Activated CD8-positive, alpha-beta T cell treated with anti-CD3 and anti-CD28 coated beads, Interleukin-2, amount 10 ng/mL, durations not matched to agents 7 days and 5 days (primary cell): Measurements from ENCODE around the gene RASGRP2. TPM values are rescaled to one million over a fixed set of nuclear protein-coding genes. Genes with fewer than 3 reads are reported as not detected.
"Not testable (repeated sequence)": the region's sequence is repeated elsewhere in the genome, so short reads cannot be mapped to it uniquely, and the experiment has no call there.

Experiments used
- ATAC-seq: fragments of 150-1000 bp; cut with Tn5 transposase; one replicate; pipeline ENCODE4 v1.10.0; 2021; ENCODE audit warnings: moderate library complexity
- CTCF ChIA-PET: fragments of 350-600 bp; sonication (Branson Sonifier 250); formaldehyde crosslinking; loops from one replicate; lab custom pipeline; 2021; ENCODE audit warnings: antibody characterized with exemption; lab: Charles Lee
- POLR2A ChIA-PET: fragments of 350-600 bp; sonication (Branson Sonifier 250); formaldehyde crosslinking; loops from one replicate; lab custom pipeline; 2021; ENCODE audit warnings: antibody characterized with exemption; lab: Charles Lee
- DNase-seq: peaks from one replicate; pipeline ENCODE4 v3.0.0-alpha.2; 2020
- H3K27ac Mint-ChIP-seq: one replicate; pipeline ENCODE4 v1.8.0; 2021; ENCODE audit warnings: mild to moderate bottlenecking, mixed read lengths
- H3K27me3 Mint-ChIP-seq: one replicate; pipeline ENCODE4 v1.8.0; 2021; ENCODE audit warnings: low read depth, mixed read lengths
- H3K36me3 Mint-ChIP-seq: one replicate; pipeline ENCODE4 v1.8.0; 2021; ENCODE audit warnings: low read depth, mixed read lengths
- H3K4me1 Mint-ChIP-seq: one replicate; pipeline ENCODE4 v1.8.0; 2021; ENCODE audit warnings: low read depth, mixed read lengths
- H3K4me3 Mint-ChIP-seq: one replicate; pipeline ENCODE4 v1.8.0; 2021; ENCODE audit warnings: mild to moderate bottlenecking, mixed read lengths
- H3K9me3 Mint-ChIP-seq: one replicate; pipeline ENCODE4 v1.8.0; 2022; ENCODE audit warnings: mixed read lengths; ENCODE audit not compliant: insufficient read depth
- total RNA-seq, 2 experiments: library from RNA; stranded (reverse); gene quantifications; one replicate each; pipeline ENCODE4 v1.2.3, GENCODE V29; 2021

RASGRP2 gene
- total RNA-seq, 2 experiments from 2014 or later = 101 to 115 TPM

DNA sequence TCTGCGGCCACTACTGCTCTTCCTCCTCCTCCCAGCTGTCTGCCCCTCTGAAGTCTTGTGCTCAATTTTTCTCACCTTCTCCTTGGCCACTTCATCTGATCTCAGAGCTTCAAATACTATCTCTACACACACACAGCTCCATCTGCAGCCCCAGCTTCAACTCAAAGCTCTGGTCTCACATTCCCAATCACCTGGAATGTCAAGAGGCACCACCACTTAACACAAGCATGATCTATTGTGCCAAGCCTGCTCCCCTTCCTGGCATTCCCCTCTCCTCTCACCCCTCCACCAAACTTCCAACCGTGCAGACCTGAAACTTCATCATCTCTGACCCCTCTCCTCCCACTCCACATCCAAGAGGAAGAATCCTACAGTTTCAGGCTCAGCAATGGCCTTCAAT lies 38.4 kb downstream of the RASGRP2 start:
- no peak overlapping the region for H3K27ac Mint-ChIP-seq
- no peak for DNase-seq
- no peaks in the 10 kb centered on the region for H3K4me1 Mint-ChIP-seq
- H3K4me3 Mint-ChIP-seq = no peak overlapping the region
- H3K27me3 Mint-ChIP-seq = peaks cover 41% of the 10 kb centered on the region
- ChIA-PET CTCF (interaction anchor here (0.6 to 3.6 kb wide), 9 partner anchors 9 to 55 kb away, joined by 3 to 61 read pairs (median 5); partner anchors contain the start of gene RASGRP2), POLR2A (no interaction called here)
- H3K9me3 Mint-ChIP-seq = no peaks in the 10 kb centered on the region
- no peak for ATAC-seq
- H3K36me3 Mint-ChIP-seq = no peaks in the 10 kb centered on the region

DNA sequence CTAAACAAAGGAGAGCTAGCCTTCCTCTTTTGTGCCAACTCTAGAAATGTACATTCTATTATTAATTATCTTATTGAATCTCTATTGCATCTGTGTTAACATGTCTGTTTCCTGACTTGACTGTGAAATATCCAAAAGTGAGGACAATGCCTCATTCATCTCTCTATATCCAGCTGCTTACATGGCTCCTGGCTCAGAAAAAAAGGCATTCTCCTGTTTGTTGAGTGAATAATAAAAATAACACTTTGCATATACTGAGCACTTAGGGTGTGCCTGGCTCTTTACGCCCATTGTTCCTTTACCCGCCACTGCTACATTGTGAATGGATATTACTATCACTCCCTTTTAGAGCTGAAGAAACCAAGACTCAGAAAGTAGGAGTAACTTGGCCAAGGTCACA lies 40.9 kb downstream of the RASGRP2 start:
- Mint-ChIP-seq H3K27me3 (peaks cover 37% of the 10 kb centered on the region), H3K4me3 (no peak overlapping the region), H3K27ac (no peak overlapping the region), H3K4me1 (no peaks in the 10 kb centered on the region), H3K9me3 (no peaks in the 10 kb centered on the region), H3K36me3 (no peaks in the 10 kb centered on the region)
- ATAC-seq = no peak
- no peak for DNase-seq
- CTCF ChIA-PET = interaction anchor here (1.7 to 3.6 kb wide), 2 partner anchors 14 to 254 kb away, joined by 7 to 61 read pairs; no protein-coding TSS in a partner anchor
- POLR2A ChIA-PET = no interaction called here

DNA sequence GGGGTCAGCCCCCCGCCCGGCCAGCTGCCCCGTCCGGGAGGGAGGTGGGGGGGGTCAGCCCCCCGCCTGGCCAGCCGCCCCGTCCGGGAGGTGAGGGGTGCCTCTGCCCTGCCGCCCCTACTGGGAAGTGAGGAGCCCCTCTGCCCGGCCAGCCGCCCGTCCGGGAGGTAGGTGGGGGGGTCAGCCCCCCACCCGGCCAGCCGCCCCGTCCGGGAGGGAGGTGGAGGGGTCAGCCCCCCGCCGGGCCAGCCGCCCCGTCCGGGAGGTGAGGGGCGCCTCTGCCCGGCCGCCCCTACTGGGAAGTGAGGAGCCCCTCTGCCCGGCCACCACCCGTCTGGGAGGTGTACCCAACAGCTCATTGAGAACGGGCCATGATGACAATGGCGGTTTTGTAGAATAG lies 42.0 kb downstream of the RASGRP2 start:
- not testable (repeated sequence) for H3K4me3 Mint-ChIP-seq

DNA sequence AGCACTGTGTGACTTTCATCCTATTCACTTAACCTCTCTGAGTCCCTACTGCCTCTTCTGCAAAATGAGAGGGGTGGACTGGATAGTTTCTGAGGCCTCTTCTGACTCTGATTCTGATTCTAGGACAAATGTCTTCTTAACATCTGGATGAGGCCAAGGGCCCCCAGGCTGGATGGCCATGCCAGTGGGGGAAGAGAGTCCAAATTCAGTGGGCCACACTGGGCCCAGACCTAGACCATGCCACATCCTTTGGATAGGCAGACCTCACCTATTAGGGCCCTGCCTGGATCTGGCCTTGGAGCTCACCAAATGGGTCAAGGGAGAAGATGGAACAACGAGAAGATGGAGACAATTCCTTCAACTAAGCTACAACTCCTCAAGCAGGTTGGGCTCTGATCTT lies 45.5 kb downstream of the RASGRP2 start:
- no peaks in the 10 kb centered on the region for H3K9me3 Mint-ChIP-seq
- POLR2A ChIA-PET = no interaction called here
- peaks cover 33% of the 10 kb centered on the region for H3K27me3 Mint-ChIP-seq
- ATAC-seq (no peak), DNase-seq (no peak)
- H3K4me1 Mint-ChIP-seq = no peaks in the 10 kb centered on the region
- H3K4me3 Mint-ChIP-seq = no peak overlapping the region
- H3K27ac Mint-ChIP-seq = no peak overlapping the region
- CTCF ChIA-PET = interaction anchor here (1.1 to 4.8 kb wide), 2 partner anchors 9 to 15 kb away, joined by 4 to 35 read pairs; no protein-coding TSS in a partner anchor
- no peaks in the 10 kb centered on the region for H3K36me3 Mint-ChIP-seq

More for the DNA sequence above, 42.0 kb downstream of the RASGRP2 start:
- H3K27me3 Mint-ChIP-seq = peaks cover 36% of the 10 kb centered on the region
- POLR2A ChIA-PET, CTCF ChIA-PET, H3K27ac Mint-ChIP-seq, ATAC-seq, H3K9me3 Mint-ChIP-seq, H3K36me3 Mint-ChIP-seq, H3K4me1 Mint-ChIP-seq, DNase-seq: not testable (repeated sequence)

DNA sequence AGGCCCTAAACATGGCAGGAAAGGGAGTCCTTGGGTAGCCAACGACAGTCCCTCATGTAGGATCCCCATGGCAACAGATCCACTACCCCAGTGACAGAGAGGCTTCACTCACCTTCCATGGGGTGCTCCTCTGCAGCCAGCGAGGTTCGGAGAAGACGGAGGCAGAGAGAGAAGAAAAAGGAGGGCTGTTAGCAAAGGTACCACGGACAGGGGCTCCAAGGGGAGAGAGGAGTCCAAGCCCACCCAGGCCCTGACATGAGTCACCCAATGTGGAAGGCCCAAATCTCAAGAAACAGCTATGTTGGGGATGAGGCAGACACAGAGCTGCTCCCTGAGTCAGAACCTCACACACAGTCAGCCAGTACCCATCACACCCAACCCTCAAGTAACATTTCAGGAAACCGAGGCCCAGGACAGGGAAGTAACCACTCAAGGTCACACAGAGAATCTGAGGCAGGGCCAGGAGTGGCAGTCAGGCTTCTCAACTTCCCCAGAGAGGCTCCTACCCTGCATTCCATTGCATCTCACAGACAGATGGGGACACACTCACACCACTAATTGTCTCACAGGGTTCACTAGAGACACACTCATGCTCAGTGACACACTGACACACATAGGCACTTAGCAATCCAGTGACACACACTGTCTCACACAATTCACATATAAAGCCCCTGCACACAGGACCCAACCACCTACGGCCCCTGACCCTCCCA lies 46.1 kb downstream of the RASGRP2 start:
- CTCF ChIA-PET = interaction anchor here (4.8 kb wide), 1 partner anchor 9 kb away, joined by 35 read pairs; no protein-coding TSS in a partner anchor

DNA sequence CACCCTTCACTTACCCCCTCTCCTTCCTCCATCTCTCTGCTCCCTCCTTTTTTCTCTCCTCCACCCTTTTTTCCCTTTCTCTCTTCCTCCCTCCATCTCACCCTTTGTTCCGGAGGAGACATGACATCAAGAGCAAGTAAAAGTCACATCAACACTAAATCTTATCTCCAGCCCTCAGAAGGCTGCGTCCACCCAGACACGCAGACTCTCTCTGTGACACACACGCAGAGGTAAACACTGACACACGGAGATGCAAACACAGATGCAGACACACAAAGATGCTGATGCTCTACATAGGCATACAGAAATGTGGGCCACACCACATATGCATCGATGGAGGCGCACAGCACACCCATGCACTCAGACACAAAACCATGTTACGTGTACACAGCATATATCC lies 47.9 kb downstream of the RASGRP2 start:
- H3K27me3 Mint-ChIP-seq = peaks cover 44% of the 10 kb centered on the region
- ChIA-PET CTCF (interaction anchor here (0.6 kb wide), 1 partner anchor 7 kb away, joined by 4 read pairs; no protein-coding TSS in a partner anchor), POLR2A (no interaction called here)
- no peak for ATAC-seq
- H3K9me3 Mint-ChIP-seq = no peaks in the 10 kb centered on the region
- H3K4me3 Mint-ChIP-seq = no peak overlapping the region
- no peak for DNase-seq
- H3K27ac Mint-ChIP-seq = no peak overlapping the region
- H3K4me1 Mint-ChIP-seq = peaks cover 8% of the 10 kb centered on the region
- no peaks in the 10 kb centered on the region for H3K36me3 Mint-ChIP-seq

More for the DNA sequence above, 46.1 kb downstream of the RASGRP2 start:
- DNase-seq (no peak), ATAC-seq (no peak)
- POLR2A ChIA-PET = no interaction called here
- H3K4me3 Mint-ChIP-seq = no peak overlapping the region
- H3K4me1 Mint-ChIP-seq = peaks cover 2% of the 10 kb centered on the region
- peaks cover 35% of the 10 kb centered on the region for H3K27me3 Mint-ChIP-seq
- H3K36me3 Mint-ChIP-seq = no peaks in the 10 kb centered on the region
- H3K9me3 Mint-ChIP-seq = no peaks in the 10 kb centered on the region
- no peak overlapping the region for H3K27ac Mint-ChIP-seq

DNA sequence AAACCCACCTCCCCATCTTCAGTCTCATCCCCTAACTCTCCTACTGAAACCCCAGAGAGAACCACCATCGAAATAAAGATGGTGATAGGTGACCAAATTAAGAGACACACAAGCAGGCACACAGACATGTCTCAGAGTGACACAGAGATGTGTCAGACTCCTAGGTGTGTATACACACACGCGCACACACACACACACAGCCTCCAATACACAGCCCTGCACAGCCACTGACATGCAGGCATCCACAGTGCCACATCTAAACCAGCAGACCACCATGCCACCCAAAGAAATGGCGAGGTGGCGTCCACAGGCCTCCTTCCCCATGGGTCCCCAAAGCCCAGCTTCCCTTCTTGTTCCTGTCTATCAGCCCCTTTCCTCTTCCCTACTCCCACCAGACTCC lies 48.4 kb downstream of the RASGRP2 start:
- Mint-ChIP-seq H3K4me3 (no peak overlapping the region), H3K27ac (no peak overlapping the region), H3K36me3 (no peaks in the 10 kb centered on the region), H3K4me1 (peaks cover 8% of the 10 kb centered on the region), H3K27me3 (peaks cover 49% of the 10 kb centered on the region), H3K9me3 (no peaks in the 10 kb centered on the region)
- ChIA-PET CTCF (no interaction called here), POLR2A (no interaction called here)
- DNase-seq = no peak
- ATAC-seq = no peak

DNA sequence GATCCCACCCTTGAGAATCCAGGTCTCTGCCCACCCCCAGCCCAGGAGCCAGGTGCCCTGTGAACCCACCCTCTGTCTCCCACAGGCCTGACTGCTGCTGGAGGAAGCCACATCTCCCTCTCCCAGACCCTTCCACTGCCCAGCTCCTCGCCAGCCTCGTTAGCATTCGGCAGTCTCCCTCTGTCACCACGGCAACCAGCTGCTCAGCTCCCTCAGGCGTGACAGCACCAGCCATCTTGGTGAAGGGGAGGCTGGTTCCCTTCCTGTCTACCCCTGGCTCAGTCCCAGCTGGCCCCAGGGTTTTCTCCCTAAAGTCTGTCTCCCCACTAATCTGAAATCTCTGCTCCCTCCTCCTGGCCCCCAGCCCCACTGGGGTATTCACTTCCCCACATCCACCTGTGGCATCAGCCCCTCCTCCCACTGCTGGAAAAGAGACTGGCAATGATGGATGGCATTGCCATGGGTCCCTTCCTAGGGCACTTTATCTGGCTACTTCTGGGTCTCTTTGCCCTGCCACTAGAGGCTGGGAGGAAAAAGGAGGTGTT lies 49.0 kb downstream of the RASGRP2 start:
- Mint-ChIP-seq H3K4me3 (no peak overlapping the region), H3K9me3 (no peaks in the 10 kb centered on the region), H3K27me3 (peaks cover 43% of the 10 kb centered on the region), H3K4me1 (peaks cover 8% of the 10 kb centered on the region), H3K36me3 (no peaks in the 10 kb centered on the region), H3K27ac (no peak overlapping the region)
- ATAC-seq (no peak), DNase-seq (no peak)
- ChIA-PET CTCF (interaction anchor here (1.6 kb wide), 1 partner anchor 10 kb away, joined by 12 read pairs; no protein-coding TSS in a partner anchor), POLR2A (no interaction called here)

DNA sequence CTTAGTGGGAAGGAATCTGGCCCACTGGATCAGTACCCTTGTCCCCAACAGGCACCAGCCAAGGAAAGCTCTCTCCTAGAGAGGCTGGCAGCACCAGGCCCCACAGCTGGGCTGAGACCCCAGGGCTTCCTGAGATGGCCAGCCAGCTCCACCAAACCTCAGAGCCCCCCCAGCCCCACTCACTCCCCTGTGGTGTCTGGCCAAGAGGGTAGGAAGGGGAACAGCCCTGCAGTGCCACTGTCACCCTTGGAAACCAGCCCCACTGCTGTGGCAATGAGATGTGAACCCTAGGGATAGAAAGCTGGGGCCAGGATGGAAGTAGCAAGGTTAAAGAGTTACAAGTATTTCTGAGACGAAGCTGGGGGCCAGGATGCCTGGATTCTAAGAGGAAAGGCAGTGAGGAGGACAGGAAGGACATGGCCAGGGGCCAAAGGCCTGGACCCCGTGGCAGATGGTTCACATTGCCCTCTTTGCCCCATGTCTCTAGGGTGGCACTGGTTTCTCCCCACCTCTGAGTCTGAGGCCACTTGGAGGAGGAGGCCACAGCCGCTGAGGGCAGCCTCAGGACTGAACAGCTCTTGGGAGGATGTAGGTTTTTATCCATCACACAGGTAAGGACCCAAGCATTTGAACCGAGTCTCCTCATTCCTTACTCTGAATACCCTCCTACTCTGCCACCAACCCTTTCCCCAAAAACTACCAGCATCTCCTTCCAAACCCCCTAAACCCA lies 49.8 kb downstream of the RASGRP2 start:
- ChIA-PET POLR2A (no interaction called here), CTCF (interaction anchor here (1.1 to 1.6 kb wide), 2 partner anchors 10 to 245 kb away, joined by 4 to 12 read pairs; no protein-coding TSS in a partner anchor)
- Mint-ChIP-seq H3K27me3 (peaks cover 46% of the 10 kb centered on the region), H3K4me3 (no peak overlapping the region), H3K27ac (no peak overlapping the region), H3K36me3 (no peaks in the 10 kb centered on the region), H3K4me1 (peaks cover 9% of the 10 kb centered on the region), H3K9me3 (no peaks in the 10 kb centered on the region)
- DNase-seq = no peak
- ATAC-seq = no peak

DNA sequence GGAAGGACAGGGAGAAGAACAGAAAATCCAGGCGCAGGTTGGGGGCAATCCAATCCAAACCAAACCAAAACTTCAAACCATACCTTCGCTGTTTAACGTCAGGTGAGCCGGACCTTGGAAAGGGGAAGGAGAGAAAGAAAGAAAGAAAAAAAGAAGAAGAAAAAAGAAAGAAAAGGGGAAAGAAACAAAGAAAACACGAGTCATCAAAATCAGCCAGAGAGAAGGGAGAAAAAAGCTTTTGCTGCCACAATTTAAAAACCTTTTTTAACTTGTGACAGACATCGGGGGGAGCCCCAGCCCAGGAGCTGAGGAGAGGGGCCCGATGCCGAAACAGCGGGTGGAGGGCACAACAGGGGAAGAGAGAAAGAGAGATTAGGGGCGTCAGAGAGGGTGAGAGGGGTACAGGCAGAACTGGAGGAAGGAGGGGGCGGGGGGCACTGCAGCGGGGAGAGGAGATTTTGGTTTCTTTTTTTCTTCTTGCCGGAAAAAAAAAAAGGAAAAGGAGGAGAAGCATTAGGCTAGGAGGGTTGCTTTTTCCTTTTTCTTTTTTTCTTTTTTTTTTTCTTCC lies 51.1 kb downstream of the RASGRP2 start:
- POLR2A ChIA-PET = no interaction called here
- ATAC-seq (no peak), DNase-seq (no peak)
- Mint-ChIP-seq H3K4me3 (no peak overlapping the region), H3K27me3 (peaks cover 42% of the 10 kb centered on the region), H3K27ac (no peak overlapping the region), H3K9me3 (no peaks in the 10 kb centered on the region), H3K36me3 (no peaks in the 10 kb centered on the region), H3K4me1 (peaks cover 19% of the 10 kb centered on the region)
- CTCF ChIA-PET = interaction anchor here (1.1 to 1.6 kb wide), 3 partner anchors 12 to 244 kb away, joined by 4 to 12 read pairs (median 5); partner anchors contain the start of gene RASGRP2

DNA sequence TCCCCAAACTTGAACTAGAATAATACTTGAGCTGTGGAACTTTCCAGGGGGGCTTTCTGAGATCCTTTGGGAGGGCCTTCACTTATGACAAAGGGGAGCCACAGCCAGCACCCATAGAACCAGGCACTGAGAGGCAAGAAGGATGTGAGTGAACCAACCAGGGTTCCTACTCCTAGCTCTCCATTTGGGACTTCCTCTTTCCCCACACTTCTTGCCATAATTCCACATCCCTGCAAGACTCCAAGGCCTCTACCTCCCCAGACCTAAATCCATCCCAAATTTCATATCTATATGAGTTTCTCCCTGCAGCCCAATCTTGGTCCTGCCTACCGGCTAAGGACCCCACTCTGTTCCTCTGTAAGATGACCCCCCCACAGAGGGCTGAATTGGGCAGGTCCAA lies 52.4 kb downstream of the RASGRP2 start:
- peaks cover 42% of the 10 kb centered on the region for H3K27me3 Mint-ChIP-seq
- no peak overlapping the region for H3K27ac Mint-ChIP-seq
- no peak overlapping the region for H3K4me3 Mint-ChIP-seq
- CTCF ChIA-PET = interaction anchor here (0.8 to 1.6 kb wide), 3 partner anchors 13 to 51 kb away, joined by 4 to 8 read pairs (median 4); no protein-coding TSS in a partner anchor
- no peaks in the 10 kb centered on the region for H3K36me3 Mint-ChIP-seq
- no peaks in the 10 kb centered on the region for H3K9me3 Mint-ChIP-seq
- POLR2A ChIA-PET = interaction anchor here (1.0 kb wide), 1 partner anchor 13 kb away, joined by 4 read pairs; no protein-coding TSS in a partner anchor
- DNase-seq = no peak
- H3K4me1 Mint-ChIP-seq = peaks cover 19% of the 10 kb centered on the region
- no peak for ATAC-seq
